ENCODE results near the gene LZTS2. TPM values are rescaled to one million over a fixed set of nuclear protein-coding genes. Genes with fewer than 3 reads are reported as not detected.

LZTS2 gene
- total and polyA plus RNA-seq, 2 of the 8 experiments (the other 6 are each of a cell fraction or from before 2014, with no cell fraction given): 75.7 to 99.5 TPM

- DNase-seq (ENCODE audit: low read depth in 1 of 2, low spot score in 2 of 2): no peak
- H3K79me1 ChIP-seq (ENCODE audit: low read depth, low read length): no peaks in the 10 kb centered on the region; the same call in 1 of the 2 replicates
- H3K27me3 ChIP-seq (replicated peaks in 1 of 4; ENCODE audit: control insufficient read depth in 3 of 4, extremely low read depth in 1 of 4, insufficient read depth in 3 of 4, low read length in 3 of 4): peaks cover 1 to 45% (median 37%) of the 10 kb centered on the region in 4 experiments
- TF ChIP-seq BACH1 (IDR thresholded peaks at IDR 0.05; ENCODE audit: low read length) (no peak), KDM4A (IDR thresholded peaks at IDR 0.05; ENCODE audit: low read depth, low read length, severe bottlenecking) (no peak), HDAC2 (IDR thresholded peaks at IDR 0.05; ENCODE audit: borderline replicate concordance in 1 of 2, low read depth in 2 of 2, low read length in 2 of 2) (no peak), JUN (IDR thresholded peaks at IDR 0.05; ENCODE audit: low read depth, low read length) (no peak), NRF1 (IDR thresholded peaks at IDR 0.05; ENCODE audit: low read depth, low read length) (no peak), ASH2L (IDR thresholded peaks at IDR 0.05; ENCODE audit: low read length) (no peak), MAFK (IDR thresholded peaks at IDR 0.05; ENCODE audit: low read depth, low read length) (no peak), SUZ12 (IDR thresholded peaks at IDR 0.05; ENCODE audit: low read length) (no peak; the same call in 1 of the 2 replicates), CBX5 (IDR thresholded peaks at IDR 0.05; ENCODE audit: low read depth, low read length) (no peak), SAP30 (IDR thresholded peaks at IDR 0.05; ENCODE audit: insufficient read depth, insufficient replicate concordance, low read length) (no peak), CEBPB (IDR thresholded peaks at IDR 0.05; ENCODE audit: low read depth, low read length) (no peak), EZH2 (IDR thresholded peaks at IDR 0.05; ENCODE audit: low read depth, low read length, severe bottlenecking) (no peak)
Measured at GRCh38 chr10:101032637-101033224, 33.1 kb downstream of the LZTS2 start.

More at GRCh38 chr10:101032637-101033224, 33.1 kb downstream of the LZTS2 start:
- no peak overlapping the region for H3K27ac ChIP-seq (ENCODE audit: low read depth, low read length)
- peaks cover 0 to 3% of the 10 kb centered on the region in 2 experiments for H4K20me1 ChIP-seq (replicated peaks in 1 of 2; ENCODE audit: control insufficient read depth in 1 of 2, insufficient read depth in 2 of 2, low read length in 2 of 2)
- H2BK120ac ChIP-seq (replicated peaks; ENCODE audit: low read depth, low read length): no peak overlapping the region
- WGBS, 2 experiments (ENCODE audit: extremely low coverage in 1 of 2, insufficient coverage in 1 of 2, insufficient read length in 1 of 2, insufficient replicate concordance in 2 of 2, low coverage in 1 of 2, low lambda C conversion rate in 2 of 2, missing lambda C conversion rate in 1 of 2): 51% methylated on average over 6 of the region's 6 CpGs; no CpG with 5 or more reads in 1 of the 2 experiments
- H3K18ac ChIP-seq (ENCODE audit: extremely low read depth, low read length): no peak overlapping the region
- H4K8ac ChIP-seq (ENCODE audit: extremely low read depth, insufficient read depth, low read length): no peak overlapping the region
- H3K14ac ChIP-seq (ENCODE audit: insufficient read length): no peak overlapping the region
- no peak for FAIRE-seq
- H4K5ac ChIP-seq (ENCODE audit: insufficient read length, low read depth, low read length): no peak overlapping the region
- H3K4ac ChIP-seq (replicated peaks; ENCODE audit: insufficient read length, low read depth, low read length): no peak overlapping the region
- H4K91ac ChIP-seq (replicated peaks; ENCODE audit: insufficient read length, low read length): no peak overlapping the region
- ChIA-PET CTCF (ENCODE audit: partially characterized antibody) (interaction anchor here (0.7 to 51.8 kb wide), 9 partner anchors 7 to 111 kb away, joined by 3 to 2176 read pairs (median 28); partner anchors contain the start of gene KAZALD1), POLR2A (ENCODE audit: partially characterized antibody) (interaction anchor here (2.0 to 2.2 kb wide), 2 partner anchors 22 to 36 kb away, joined by 6 to 7 read pairs; no protein-coding TSS in a partner anchor)
- 0 out of 2 replicates have a peak overlapping the region, but pooled peaks have one; percentile 18 for H2BK12ac ChIP-seq (ENCODE audit: low read depth, low read length)
- H3K79me2 ChIP-seq (ENCODE audit: control insufficient read depth in 1 of 2, insufficient read depth in 2 of 2, low read length in 2 of 2): no peaks in the 10 kb centered on the region
- H3K23ac ChIP-seq (ENCODE audit: insufficient read length): no peak overlapping the region
- peak overlapping the region in 2 of 4 experiments; percentile 5 to 13; a peak in 1 of 7 replicates for H3K9ac ChIP-seq (replicated peaks in 1 of 4; ENCODE audit: extremely low read depth in 1 of 4, low read depth in 3 of 4, low read length in 3 of 4)
- H2BK15ac ChIP-seq (ENCODE audit: low read length): no peak overlapping the region
- no peak overlapping the region for H2AK5ac ChIP-seq (ENCODE audit: low read depth, low read length)
- H3K4me1 ChIP-seq (replicated peaks in 1 of 4; ENCODE audit: control insufficient read depth in 3 of 4, insufficient read depth in 4 of 4, low read length in 3 of 4): peaks cover 0 to 26% (median 21%) of the 10 kb centered on the region in 4 experiments; a peak in 6 of 7 replicates
- no peak overlapping the region for H2BK20ac ChIP-seq (ENCODE audit: low read length)
- H2AFZ ChIP-seq (ENCODE audit: low read length): no peak overlapping the region
- peaks cover 17% of the 10 kb centered on the region for H3K23me2 ChIP-seq (ENCODE audit: low read depth, low read length)
- no peaks in the 10 kb centered on the region for H3K36me3 ChIP-seq (ENCODE audit: control insufficient read depth in 2 of 4, insufficient read depth in 4 of 4, low read length in 3 of 4)
- no peak overlapping the region for H2BK5ac ChIP-seq (ENCODE audit: low read depth, low read length)
- H3K4me3 ChIP-seq (ENCODE audit: extremely low read depth in 1 of 4, insufficient read depth in 2 of 4, low read depth in 3 of 4, low read length in 4 of 4): peak overlapping the region; percentile 41 to 66 (median 58); a peak in 7 of 8 replicates
- no peaks in the 10 kb centered on the region for H3K9me3 ChIP-seq (ENCODE audit: insufficient read depth in 2 of 2, low read depth in 1 of 2, low read length in 1 of 2)
- peak overlapping the region; percentile 91 to 99 for H3K4me2 ChIP-seq (ENCODE audit: insufficient read depth in 1 of 2, low read depth in 2 of 2, low read length in 2 of 2)
- no peak overlapping the region for H3K56ac ChIP-seq (replicated peaks; ENCODE audit: insufficient read length, low read depth, low read length)
